ENCODE results near the gene ACSM3.

GRCh38 chr16:20766294-20766693, 2.5 kb downstream of the ACSM3 start:
- TF ChIP-seq EZH2 (IDR thresholded peaks at IDR 0.05): no peak
- TF ChIP-seq POLR2AphosphoS5 (IDR thresholded peaks at IDR 0.05; ENCODE audit: borderline replicate concordance, low read depth, low read length): no peak
